ENCODE data around the gene CDC25C.
"Not testable (repeated sequence)": the region's sequence is repeated elsewhere in the genome, so short reads cannot be mapped to it uniquely, and the experiment has no call there.

The CDC25C gene

GRCh38 chr5:138344887-138345622 is 13.5 kb upstream of the CDC25C start:
- no peak for DNase-seq
- ATAC-seq, result peak; percentile 22

GRCh38 chr5:138340008-138340407 is 8.4 kb upstream of the CDC25C start:
- no peak for ATAC-seq
- no peak for DNase-seq

- ATAC-seq (no peak), DNase-seq (no peak)
Measured at GRCh38 chr5:138339464-138339863, 7.9 kb upstream of the CDC25C start.

GRCh38 chr5:138339091-138339456 is 7.5 kb upstream of the CDC25C start:
- DNase-seq (no peak), ATAC-seq (no peak)

GRCh38 chr5:138338411-138339090 is 6.9 kb upstream of the CDC25C start:
- DNase-seq (no peak), ATAC-seq (no peak)

GRCh38 chr5:138337685-138338410 is 6.2 kb upstream of the CDC25C start, which contains the start of gene FAM53C:
FAM53C (plus strand) TSS chr5:138338266; CDS start chr5:138341336, 3,070 bp downstream.
- peak; percentile 92 for ATAC-seq

GRCh38 chr5:138336952-138337684 is 5.5 kb upstream of the CDC25C start:
- peak; percentile 1 for ATAC-seq
- no peak for DNase-seq

More at GRCh38 chr5:138337685-138338410, 6.2 kb upstream of the CDC25C start, which contains the start of gene FAM53C:
- DNase-seq, result peak; percentile 95

GRCh38 chr5:138334867-138335447 is 3.4 kb upstream of the CDC25C start:
- DNase-seq (no peak), ATAC-seq (no peak)

GRCh38 chr5:138330813-138331448 is 673 bp downstream of the CDC25C start:
- no peak for DNase-seq
- ATAC-seq, result no peak

- ATAC-seq, DNase-seq: not testable (repeated sequence)
Measured at GRCh38 chr5:138318211-138318610, 13.4 kb downstream of the CDC25C start.

- no peak for DNase-seq
- no peak for ATAC-seq
Measured at GRCh38 chr5:138316355-138316754, 15.2 kb downstream of the CDC25C start.

GRCh38 chr5:138315751-138316278 is 15.8 kb downstream of the CDC25C start:
- no peak for ATAC-seq
- no peak for DNase-seq

- ATAC-seq (no peak), DNase-seq (no peak)
Measured at GRCh38 chr5:138305797-138306196, 25.8 kb downstream of the CDC25C start.

- DNase-seq (no peak), ATAC-seq (no peak)
Measured at GRCh38 chr5:138303372-138303771, 28.2 kb downstream of the CDC25C start.

GRCh38 chr5:138289296-138289695 is 42.3 kb downstream of the CDC25C start:
- ATAC-seq, result no peak
- DNase-seq, result no peak

GRCh38 chr5:138287246-138287645 is 44.4 kb downstream of the CDC25C start:
- DNase-seq (no peak), ATAC-seq (no peak)

GRCh38 chr5:138282920-138283742 is 48.5 kb downstream of the CDC25C start:
- ATAC-seq (no peak), DNase-seq (no peak)

GRCh38 chr5:138280915-138281314 is 50.7 kb downstream of the CDC25C start:
- DNase-seq (no peak), ATAC-seq (no peak)

- ATAC-seq (no peak), DNase-seq (no peak)
Measured at GRCh38 chr5:138276402-138277054, 55.1 kb downstream of the CDC25C start.

- no peak for ATAC-seq
Measured at GRCh38 chr5:138275895-138276294, 55.7 kb downstream of the CDC25C start.

More at GRCh38 chr5:138275895-138276294, 55.7 kb downstream of the CDC25C start:
- no peak for DNase-seq

All from stimulated activated naive CD8-positive, alpha-beta T cell treated with anti-CD3 and anti-CD28 coated beads, Interleukin-15, Interleukin-2, amounts not matched to agents 100 U/mL and 50 U/mL, for 24 hours (primary cell).